GM19035 (cell line): ENCODE measurements around the gene MZT1.

ENCODE experiments used
- ATAC-seq: cut with Tn5 transposase; IDR thresholded peaks from one replicate; pipeline ENCODE4 v1.9.1; 2021; ENCODE audit not compliant: unreplicated experiment

Gene MZT1

GRCh38 chr13:72686766-72687165 lies 40.7 kb downstream of the MZT1 start:
- ATAC-seq: no peak

GRCh38 chr13:72680353-72680752 lies 47.1 kb downstream of the MZT1 start:
- no peak for ATAC-seq

GRCh38 chr13:72678312-72678711 lies 49.1 kb downstream of the MZT1 start:
- ATAC-seq: no peak

GRCh38 chr13:72677431-72677830 lies 50.0 kb downstream of the MZT1 start:
- no peak for ATAC-seq

DNA sequence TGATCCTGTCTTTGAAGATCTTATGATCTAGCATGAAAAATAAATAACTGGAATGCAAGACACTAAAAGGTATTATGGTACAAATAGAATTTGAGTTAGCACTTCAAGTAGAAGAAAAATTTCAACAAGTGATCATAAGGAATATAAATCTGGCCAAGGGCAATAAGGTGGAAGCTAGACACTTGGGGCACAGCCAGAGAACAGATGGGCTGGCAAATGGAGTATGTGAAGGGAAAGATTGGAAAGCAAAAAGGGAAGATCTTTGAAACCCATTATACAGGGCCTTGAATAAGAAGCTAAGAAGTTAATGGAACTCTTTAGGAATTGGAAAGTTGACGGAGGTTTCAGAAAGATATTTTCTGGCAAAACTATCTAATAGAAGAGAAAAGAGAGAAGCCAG lies 61.0 kb downstream of the MZT1 start:
- ATAC-seq: no peak

DNA sequence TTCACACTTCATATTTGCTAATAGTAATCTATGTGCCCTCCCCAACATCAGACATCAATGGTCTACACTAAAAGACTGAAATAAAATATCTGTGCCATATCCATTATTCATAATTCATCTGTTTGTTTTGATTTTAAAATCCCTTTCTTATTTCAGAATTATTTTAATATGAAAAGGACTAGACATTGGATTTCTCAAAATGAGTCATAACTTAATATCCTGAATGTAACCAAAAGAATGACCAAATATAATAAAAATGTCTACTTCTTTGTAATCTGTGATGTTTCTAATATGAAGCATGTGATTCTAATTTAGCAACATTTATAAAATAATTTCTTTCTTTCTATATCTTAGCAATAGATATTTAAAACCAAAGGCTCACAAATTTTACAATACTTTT lies 64.9 kb downstream of the MZT1 start:
- no peak for ATAC-seq
